ENCODE results near the gene TANGO6.

The TANGO6 gene

DNA sequence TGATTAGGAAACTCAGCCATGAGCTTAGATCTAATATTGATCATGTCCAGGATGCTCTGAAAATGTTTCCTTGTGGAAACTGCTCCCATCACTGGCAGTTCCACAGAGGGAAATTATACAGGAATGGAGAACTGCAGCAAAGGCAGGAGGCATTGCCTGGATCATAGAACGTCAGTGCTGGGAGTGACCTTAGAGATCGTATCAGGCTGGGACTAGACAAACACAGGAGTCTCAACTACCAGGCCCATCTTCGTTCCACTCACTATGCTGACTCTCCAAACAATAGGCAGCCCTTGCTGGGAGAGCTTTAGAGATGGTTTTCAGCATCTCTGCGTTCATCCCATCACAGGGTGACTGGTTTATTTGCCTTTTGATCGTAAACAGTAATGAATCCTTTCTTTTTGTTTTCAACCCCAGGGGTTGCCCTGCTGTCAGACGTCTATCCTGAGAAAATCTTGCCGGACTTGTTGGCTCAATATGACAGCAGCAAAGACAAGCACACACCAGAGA, 130.3 kb downstream of the TANGO6 start:
- Histone ChIP-seq H3K4me3 (ENCODE audit: low read depth, low read length) (no peak overlapping the region), H3K27ac (no peak overlapping the region), H2AFZ (peak overlapping the region; percentile 24), H3K79me2 (no peaks in the 10 kb centered on the region), H3K9me3 (ENCODE audit: control insufficient read depth, low read length) (no peaks in the 10 kb centered on the region), H3K4me1 (peaks cover 14% of the 10 kb centered on the region), H3K36me3 (ENCODE audit: control insufficient read depth, insufficient read depth, low read length) (no peaks in the 10 kb centered on the region), H3K9ac (no peak overlapping the region), H3K27me3 (ENCODE audit: control insufficient read depth, insufficient read depth, low read length) (no peaks in the 10 kb centered on the region), H3K4me2 (ENCODE audit: low read length) (no peak overlapping the region)
- no peak for TF ChIP-seq CTCF (IDR thresholded peaks at IDR 0.05)

GRCh38 chr16:68978303-68978954, 135.1 kb downstream of the TANGO6 start:
- H2AFZ ChIP-seq = no peak overlapping the region
- no peak overlapping the region for H3K27ac ChIP-seq
- no peaks in the 10 kb centered on the region for H3K9me3 ChIP-seq (ENCODE audit: control insufficient read depth, low read length)
- peaks cover 5% of the 10 kb centered on the region for H3K4me1 ChIP-seq
- no peak overlapping the region for H3K4me2 ChIP-seq (ENCODE audit: low read length)
- H3K4me3 ChIP-seq (ENCODE audit: low read depth, low read length) = no peak overlapping the region
- no peak for TF ChIP-seq CTCF (IDR thresholded peaks at IDR 0.05)
- no peaks in the 10 kb centered on the region for H3K36me3 ChIP-seq (ENCODE audit: control insufficient read depth, insufficient read depth, low read length)
- no peaks in the 10 kb centered on the region for H3K79me2 ChIP-seq
- no peaks in the 10 kb centered on the region for H3K27me3 ChIP-seq (ENCODE audit: control insufficient read depth, insufficient read depth, low read length)
- no peak overlapping the region for H3K9ac ChIP-seq

GRCh38 chr16:68980695-68981315, 137.5 kb downstream of the TANGO6 start:
- Histone ChIP-seq H3K9ac (no peak overlapping the region), H3K4me2 (ENCODE audit: low read length) (no peak overlapping the region), H3K79me2 (no peaks in the 10 kb centered on the region), H3K27me3 (ENCODE audit: control insufficient read depth, insufficient read depth, low read length) (no peaks in the 10 kb centered on the region), H3K36me3 (ENCODE audit: control insufficient read depth, insufficient read depth, low read length) (no peaks in the 10 kb centered on the region), H2AFZ (no peak overlapping the region), H3K27ac (no peak overlapping the region), H3K9me3 (ENCODE audit: control insufficient read depth, low read length) (no peaks in the 10 kb centered on the region), H3K4me1 (no peaks in the 10 kb centered on the region), H3K4me3 (ENCODE audit: low read depth, low read length) (no peak overlapping the region)
- TF ChIP-seq CTCF (IDR thresholded peaks at IDR 0.05) = no peak

DNA sequence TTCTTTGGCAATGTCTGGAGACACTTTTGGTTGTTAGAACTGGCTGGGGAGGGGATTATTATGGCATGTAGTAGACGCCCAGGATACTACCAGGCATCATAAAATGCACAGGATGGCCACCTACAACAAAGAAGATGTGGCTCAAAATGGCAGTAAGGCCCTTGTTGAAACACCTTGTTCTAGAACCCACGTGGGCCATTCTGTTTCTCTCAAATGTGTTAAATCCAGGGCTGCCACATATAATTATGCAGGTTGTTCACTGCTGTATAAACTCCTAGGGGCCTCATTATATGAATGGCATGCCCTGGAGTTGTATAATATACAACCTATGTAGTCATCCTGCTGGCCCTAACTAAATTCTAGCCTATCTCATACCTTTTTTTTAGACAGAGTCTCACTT, 138.6 kb downstream of the TANGO6 start:
- H3K4me3 ChIP-seq (ENCODE audit: low read depth, low read length) = no peak overlapping the region
- H3K36me3 ChIP-seq (ENCODE audit: control insufficient read depth, insufficient read depth, low read length) = no peaks in the 10 kb centered on the region
- H3K9me3 ChIP-seq (ENCODE audit: control insufficient read depth, low read length) = no peaks in the 10 kb centered on the region
- no peak for TF ChIP-seq CTCF (IDR thresholded peaks at IDR 0.05)
- no peak overlapping the region for H2AFZ ChIP-seq
- no peaks in the 10 kb centered on the region for H3K4me1 ChIP-seq
- H3K27me3 ChIP-seq (ENCODE audit: control insufficient read depth, insufficient read depth, low read length) = no peaks in the 10 kb centered on the region
- H3K4me2 ChIP-seq (ENCODE audit: low read length) = no peak overlapping the region
- H3K27ac ChIP-seq = no peak overlapping the region
- no peaks in the 10 kb centered on the region for H3K79me2 ChIP-seq
- no peak overlapping the region for H3K9ac ChIP-seq

DNA sequence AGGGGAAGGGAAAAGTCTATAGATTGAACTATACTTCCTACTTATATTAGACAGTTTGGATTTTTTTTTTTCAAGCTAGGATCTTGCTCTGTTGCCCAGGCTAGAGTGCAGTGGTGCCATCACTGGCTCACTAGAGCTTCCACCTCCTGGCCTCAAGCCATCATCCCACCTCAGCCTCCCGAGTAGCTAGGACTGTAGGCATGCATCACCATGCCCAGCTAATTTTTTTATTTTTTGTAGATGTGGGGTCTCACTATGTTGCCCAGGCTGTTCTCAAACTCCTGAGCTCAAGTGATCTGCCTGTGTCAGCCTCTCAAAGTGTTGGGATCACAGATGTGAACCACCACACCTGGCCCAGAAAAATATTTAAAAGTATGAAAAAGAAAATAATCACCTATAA, 141.1 kb downstream of the TANGO6 start:
- H3K79me2 ChIP-seq = no peaks in the 10 kb centered on the region
- H3K9me3 ChIP-seq (ENCODE audit: control insufficient read depth, low read length) = no peaks in the 10 kb centered on the region
- H3K4me1 ChIP-seq = no peaks in the 10 kb centered on the region
- no peak overlapping the region for H3K27ac ChIP-seq
- no peak overlapping the region for H3K4me2 ChIP-seq (ENCODE audit: low read length)
- H3K36me3 ChIP-seq (ENCODE audit: control insufficient read depth, insufficient read depth, low read length) = no peaks in the 10 kb centered on the region
- H3K27me3 ChIP-seq (ENCODE audit: control insufficient read depth, insufficient read depth, low read length) = no peaks in the 10 kb centered on the region
- no peak overlapping the region for H3K4me3 ChIP-seq (ENCODE audit: low read depth, low read length)
- no peak overlapping the region for H2AFZ ChIP-seq
- no peak overlapping the region for H3K9ac ChIP-seq
- no peak for TF ChIP-seq CTCF (IDR thresholded peaks at IDR 0.05)
